H9 (cell line): Measurements from ENCODE around the gene B3GNT2. TPM values are rescaled to one million over a fixed set of nuclear protein-coding genes. Genes with fewer than 3 reads are reported as not detected.

ENCODE experiments used
- DNase-seq: peaks from one replicate; pipeline ENCODE4 v3.0.0-alpha.2; 2017
- H2AFZ ChIP-seq: one replicate; pipeline ENCODE4 v1.6.1; 2013; ENCODE audit warnings: mild to moderate bottlenecking, low read length, control low read depth, moderate library complexity
- H2AK5ac ChIP-seq: 2 replicates; pipeline ENCODE4 v1.6.1; 2013; ENCODE audit warnings: low read length, control low read depth, mixed read lengths; ENCODE audit not compliant: insufficient read length
- H2BK120ac ChIP-seq: one replicate; pipeline ENCODE4 v1.6.1; 2013; ENCODE audit warnings: low read depth, mild to moderate bottlenecking, low read length, control low read depth, inconsistent platforms; ENCODE audit not compliant: poor library complexity, severe bottlenecking
- H2BK12ac ChIP-seq: 2 replicates; pipeline ENCODE4 v1.6.1; 2013; ENCODE audit warnings: low read length, control low read depth, mixed read lengths, low read depth; ENCODE audit not compliant: insufficient read length
- H2BK15ac ChIP-seq: 2 replicates; pipeline ENCODE4 v1.6.1; 2013; ENCODE audit warnings: low read depth, low read length, control low read depth
- H2BK20ac ChIP-seq: one replicate; pipeline ENCODE4 v1.6.1; 2013; ENCODE audit warnings: low read depth, mild to moderate bottlenecking, low read length, control low read depth, inconsistent platforms; ENCODE audit not compliant: poor library complexity, severe bottlenecking
- H2BK5ac ChIP-seq: 2 replicates; pipeline ENCODE4 v1.6.1; 2013; ENCODE audit warnings: low read length, control low read depth, mixed read lengths; ENCODE audit not compliant: insufficient read length
- H3K14ac ChIP-seq: 2 replicates; pipeline ENCODE4 v1.6.1; 2013; ENCODE audit warnings: low read length, control low read depth; ENCODE audit not compliant: insufficient read depth
- H3K18ac ChIP-seq: 2 replicates; pipeline ENCODE4 v1.6.1; 2013; ENCODE audit warnings: low read depth, mild to moderate bottlenecking, mixed read lengths, low read length, control low read depth; ENCODE audit not compliant: insufficient read length
- H3K23ac ChIP-seq: 2 replicates; pipeline ENCODE4 v1.6.1; 2013; ENCODE audit warnings: low read length, control low read depth, mixed read lengths, low read depth; ENCODE audit not compliant: insufficient read length
- H3K23me2 ChIP-seq: 2 replicates; pipeline ENCODE4 v1.6.1; 2013; ENCODE audit warnings: low read depth, mild to moderate bottlenecking, mixed read lengths, low read length, control low read depth; ENCODE audit not compliant: insufficient read length, poor library complexity, severe bottlenecking
- H3K27ac ChIP-seq: 2 replicates; pipeline ENCODE4 v1.5.1; 2013; ENCODE audit warnings: low read length, control low read depth, mixed read lengths, low read depth; ENCODE audit not compliant: insufficient read length
- H3K27me3 ChIP-seq: 2 replicates; pipeline ENCODE4 v1.6.1; 2013; ENCODE audit warnings: low read length, control low read depth, inconsistent platforms; ENCODE audit not compliant: insufficient read depth
- H3K4ac ChIP-seq: 2 replicates; pipeline ENCODE4 v1.6.1; 2013; ENCODE audit warnings: low read depth, mild to moderate bottlenecking, control low read depth, inconsistent platforms, low read length, moderate library complexity
- H3K4me1 ChIP-seq: 2 replicates; pipeline ENCODE4 v1.6.1; 2013; ENCODE audit warnings: low read length, control low read depth, inconsistent platforms; ENCODE audit not compliant: insufficient read depth
- H3K4me2 ChIP-seq: 2 replicates; pipeline ENCODE4 v1.6.1; 2013; ENCODE audit warnings: low read length, control low read depth, mixed read lengths; ENCODE audit not compliant: insufficient read length, insufficient read depth
- H3K56ac ChIP-seq: 2 replicates; pipeline ENCODE4 v1.6.1; 2013; ENCODE audit warnings: low read depth, mild to moderate bottlenecking, mixed read lengths, low read length, control low read depth; ENCODE audit not compliant: insufficient read length
- H3K79me1 ChIP-seq: 2 replicates; pipeline ENCODE4 v1.6.1; 2013; ENCODE audit warnings: low read depth, mild to moderate bottlenecking, moderate library complexity, low read length, control low read depth, inconsistent platforms; ENCODE audit not compliant: insufficient read depth, poor library complexity, severe bottlenecking
- H3K79me2 ChIP-seq: 2 replicates; pipeline ENCODE4 v1.6.1; 2013; ENCODE audit warnings: low read length, control low read depth, inconsistent platforms; ENCODE audit not compliant: insufficient read depth
- H3K9ac ChIP-seq: 2 replicates; pipeline ENCODE4 v1.6.1; 2013; ENCODE audit warnings: low read length, control low read depth, mixed read lengths; ENCODE audit not compliant: insufficient read length; ENCODE audit errors: extremely low read depth
- H3K9me3 ChIP-seq: one replicate; pipeline ENCODE4 v1.6.1; 2013; ENCODE audit warnings: low read depth, low read length, inconsistent platforms; ENCODE audit not compliant: control insufficient read depth
- H3T11ph ChIP-seq: one replicate; pipeline ENCODE4 v1.6.1; 2013; ENCODE audit warnings: mild to moderate bottlenecking, low read length, control low read depth, inconsistent platforms
- H4K20me1 ChIP-seq: one replicate; pipeline ENCODE4 v1.6.1; 2013; ENCODE audit not compliant: control insufficient read depth, insufficient read length, insufficient read depth
- H4K5ac ChIP-seq: 2 replicates; pipeline ENCODE4 v1.6.1; 2013; ENCODE audit warnings: low read depth, mild to moderate bottlenecking, mixed read lengths, low read length, control low read depth; ENCODE audit not compliant: insufficient read length
- H4K8ac ChIP-seq: replicated peaks from 2 replicates; pipeline ENCODE4 v1.6.1; 2013; ENCODE audit warnings: low read length, control low read depth, mixed read lengths, low read depth; ENCODE audit not compliant: insufficient read length
- H4K91ac ChIP-seq: 2 replicates; pipeline ENCODE4 v1.6.1; 2013; ENCODE audit warnings: low read depth, mild to moderate bottlenecking, moderate library complexity, mixed read lengths, low read length, control low read depth; ENCODE audit not compliant: insufficient read length
- H3K27ac Mint-ChIP-seq, 3 experiments: 2 replicates in 2 of 3; 3 replicates in 1 of 3; pipeline ENCODE4 v1.8.0; 2020 to 2021; ENCODE audit warnings: mixed read lengths in 3 of 3, mild to moderate bottlenecking in 1 of 3, moderate library complexity in 1 of 3
- H3K27me3 Mint-ChIP-seq: 2 replicates; pipeline ENCODE4 v1.8.0; 2021; ENCODE audit warnings: low read depth, mild to moderate bottlenecking, moderate library complexity, mixed read lengths
- H3K36me3 Mint-ChIP-seq, 3 experiments: 2 replicates in 2 of 3; 3 replicates in 1 of 3; pipeline ENCODE4 v1.8.0; 2020 to 2021; ENCODE audit warnings: low read depth in 3 of 3, mixed read lengths in 3 of 3; ENCODE audit not compliant: insufficient read depth in 1 of 3
- H3K4me1 Mint-ChIP-seq, 2 experiments: 2 replicates each; pipeline ENCODE4 v1.8.0; 2020; ENCODE audit warnings: mixed read lengths in 2 of 2
- H3K4me3 Mint-ChIP-seq, 2 experiments: 2 replicates in 1 of 2; 3 replicates in 1 of 2; pipeline ENCODE4 v1.8.0; 2020 to 2021; ENCODE audit warnings: mild to moderate bottlenecking in 2 of 2, mixed read lengths in 2 of 2, moderate library complexity in 1 of 2
- H3K9me3 Mint-ChIP-seq, 2 experiments: 2 replicates in 1 of 2; 3 replicates in 1 of 2; pipeline ENCODE4 v1.8.0; 2020; ENCODE audit warnings: mild to moderate bottlenecking in 2 of 2, mixed read lengths in 2 of 2, moderate library complexity in 1 of 2
- CTCF ChIP-seq: fragments of 200-600 bp; sonication (generic); conservative IDR thresholded peaks from 3 replicates; pipeline ENCODE4 v1.8.0; 2021; ENCODE audit warnings: antibody characterized with exemption, mild to moderate bottlenecking
- whole genome bisulfite sequencing: extraction: QIAGEN DNeasy Blood & Tissue Kit; methylation state at CpG from one replicate; pipeline ENCODE4 v1.1.7; 2013; ENCODE audit warnings: missing lambda C conversion rate, low lambda C conversion rate, mixed read lengths; ENCODE audit not compliant: insufficient read length; ENCODE audit errors: extremely low coverage; 5-methylcytosine and 5-hydroxymethylcytosine counted together
- total RNA-seq: library from RNA; stranded (reverse); gene quantifications from 2 replicates; pipeline ENCODE4 v1.2.1, GENCODE V29; 2021

B3GNT2 gene
- total RNA-seq, 1 experiment from 2014 or later: 55.3 TPM

- H4K91ac ChIP-seq: no peak overlapping the region
- no peak overlapping the region for H2AK5ac ChIP-seq
- no peak overlapping the region for H3K14ac ChIP-seq
- peak overlapping the region in 2 of 3 experiments; percentile 32 to 36; a peak in 2 of 7 replicates for H3K27ac Mint-ChIP-seq
- H2BK12ac ChIP-seq: no peak overlapping the region
- peaks cover 0 to 3% (median 0%) of the 10 kb centered on the region in 3 experiments; a peak in 3 of 7 replicates for H3K36me3 Mint-ChIP-seq
- H3T11ph ChIP-seq: no peak overlapping the region
- TF ChIP-seq CTCF: no peak
- no peak overlapping the region for H4K8ac ChIP-seq
- no peak for DNase-seq
- H2BK5ac ChIP-seq: no peak overlapping the region
- peaks cover 61% of the 10 kb centered on the region for H3K79me2 ChIP-seq
- WGBS: no CpG with 5 or more reads among the region's 1 CpG
- no peaks in the 10 kb centered on the region for H3K9me3 ChIP-seq
- no peak overlapping the region for H3K23ac ChIP-seq
- no peak overlapping the region for H3K4ac ChIP-seq
- H3K4me1 Mint-ChIP-seq: peaks cover 66 to 67% of the 10 kb centered on the region in 2 experiments
- H3K23me2 ChIP-seq: peaks cover 9% of the 10 kb centered on the region
- H3K27me3 ChIP-seq: no peaks in the 10 kb centered on the region
- no peak overlapping the region for H2BK120ac ChIP-seq
- no peak overlapping the region for H3K56ac ChIP-seq
- H3K9me3 Mint-ChIP-seq: no peaks in the 10 kb centered on the region
- H2AFZ ChIP-seq: no peak overlapping the region
- no peak overlapping the region for H3K4me2 ChIP-seq
- no peaks in the 10 kb centered on the region for H3K79me1 ChIP-seq
- H4K5ac ChIP-seq: no peak overlapping the region
- no peak overlapping the region for H3K18ac ChIP-seq
- peaks cover 9% of the 10 kb centered on the region; the same call in 1 of the 2 replicates for H3K4me1 ChIP-seq
- no peaks in the 10 kb centered on the region for H4K20me1 ChIP-seq
- peak overlapping the region; percentile 25 to 89; a peak in 3 of 5 replicates for H3K4me3 Mint-ChIP-seq
- no peak overlapping the region for H3K27ac ChIP-seq
- H2BK15ac ChIP-seq: no peak overlapping the region
- no peaks in the 10 kb centered on the region for H3K27me3 Mint-ChIP-seq
- H2BK20ac ChIP-seq: no peak overlapping the region
- H3K9ac ChIP-seq: no peak overlapping the region
Measured at GRCh38 chr2:62199392-62200125, 3.6 kb downstream of the B3GNT2 start.
